Measurements from ENCODE around the gene BIN1.

- TF ChIP-seq TAF1 (IDR thresholded peaks at IDR 0.05; ENCODE audit: borderline replicate concordance, insufficient read depth, low read length) (no peak), POLR2AphosphoS5 (IDR thresholded peaks at IDR 0.05; ENCODE audit: low read depth, low read length) (no peak)
Measured at GRCh38 chr2:127000937-127001336, 106.0 kb downstream of the BIN1 start.

All from PFSK-1 (cell line).